ELF-1 (cell line): ENCODE data around the gene MTX1.
A peak's percentile ranks its signal among the peaks of the same experiment; 100 is the strongest.
"Not testable (repeated sequence)": the region's sequence is repeated elsewhere in the genome, so short reads cannot be mapped to it uniquely, and the experiment has no call there.

Source experiments
- DNase-seq: peaks from one replicate; pipeline ENCODE4 v3.0.0-alpha.2; 2016; ENCODE audit warnings: low read depth, low spot score

MTX1 gene

GRCh38 chr1:155188268-155188667 is 20.2 kb upstream of the MTX1 start:
- DNase-seq, result no peak

GRCh38 chr1:155189926-155190325 is 18.6 kb upstream of the MTX1 start:
- DNase-seq, result not testable (repeated sequence)

GRCh38 chr1:155191904-155192303 is 16.6 kb upstream of the MTX1 start:
- DNase-seq, result no peak

GRCh38 chr1:155192346-155193274 is 15.9 kb upstream of the MTX1 start:
- peak; percentile 31 for DNase-seq

- DNase-seq, result peak; percentile 98
Observed at GRCh38 chr1:155193275-155193990, 15.1 kb upstream of the MTX1 start.

- not testable (repeated sequence) for DNase-seq
Observed at GRCh38 chr1:155193991-155194240, 14.6 kb upstream of the MTX1 start.

- DNase-seq, result peak; percentile 32
Observed at GRCh38 chr1:155195201-155196102, 13.0 kb upstream of the MTX1 start.

- DNase-seq, result peak; percentile 93
Observed at GRCh38 chr1:155196103-155196892, 12.2 kb upstream of the MTX1 start.

GRCh38 chr1:155196893-155197638 is 11.4 kb upstream of the MTX1 start:
- DNase-seq, result peak; percentile 64

GRCh38 chr1:155197901-155198546 is 10.5 kb upstream of the MTX1 start:
- no peak for DNase-seq

GRCh38 chr1:155198547-155198906 is 10.0 kb upstream of the MTX1 start:
- no peak for DNase-seq

- no peak for DNase-seq
Observed at GRCh38 chr1:155199792-155200191, 8.7 kb upstream of the MTX1 start.

GRCh38 chr1:155200920-155201319 is 7.6 kb upstream of the MTX1 start:
- DNase-seq, result no peak

GRCh38 chr1:155202198-155202597 is 6.3 kb upstream of the MTX1 start:
- no peak for DNase-seq

GRCh38 chr1:155202731-155203515 is 5.6 kb upstream of the MTX1 start:
- DNase-seq, result no peak

- no peak for DNase-seq
Observed at GRCh38 chr1:155205035-155205434, 3.5 kb upstream of the MTX1 start.

- DNase-seq, result no peak
Observed at GRCh38 chr1:155205969-155206593, 2.4 kb upstream of the MTX1 start.

GRCh38 chr1:155206891-155207805 is 1.3 kb upstream of the MTX1 start:
- peak; percentile 92 for DNase-seq
